Midbrain (tissue), 1 donor: Measurements from ENCODE around the gene PLEKHM2.

Experiments used
- DNase-seq: peaks from one replicate; lab custom pipeline; 2025; lab: John Stamatoyannopoulos, UW

PLEKHM2 gene

GRCh38 chr1:15758953-15759661 is 75.0 kb downstream of the PLEKHM2 start:
- no peak for DNase-seq

DNA sequence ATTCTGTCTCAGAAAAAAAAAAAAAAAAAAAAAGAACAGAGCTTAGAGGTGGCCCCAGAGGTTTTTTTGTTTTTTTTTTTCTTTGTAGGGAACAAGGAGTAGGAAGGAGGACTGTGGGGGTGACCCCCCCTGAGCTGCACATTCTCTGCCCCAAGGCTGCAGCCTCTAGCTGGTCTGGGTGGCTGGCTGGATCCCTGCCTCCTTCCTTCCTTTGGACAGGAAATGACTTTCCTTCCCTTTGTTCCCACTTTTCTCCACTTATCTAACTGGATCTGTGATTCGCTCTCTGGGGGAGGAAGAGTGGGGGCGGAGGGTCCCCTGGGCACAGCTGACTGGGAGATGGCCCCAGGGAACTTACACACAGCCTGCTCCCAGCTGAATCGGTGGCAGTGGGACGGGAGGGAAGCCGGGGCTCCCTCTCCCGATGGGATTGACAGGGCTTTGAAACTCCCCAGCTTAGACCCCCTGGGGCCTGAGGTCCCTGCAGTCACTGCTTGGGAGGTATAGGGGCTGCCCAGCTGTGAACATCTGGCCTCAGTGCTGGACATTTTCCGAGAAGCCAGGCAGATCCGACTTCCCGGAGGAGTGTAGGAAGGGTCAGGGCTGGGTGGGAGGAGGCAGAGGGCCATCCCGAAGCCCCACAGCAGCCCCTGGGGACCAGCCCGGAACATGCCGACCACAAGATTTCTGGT is 76.5 kb downstream of the PLEKHM2 start:
- no peak for DNase-seq

DNA sequence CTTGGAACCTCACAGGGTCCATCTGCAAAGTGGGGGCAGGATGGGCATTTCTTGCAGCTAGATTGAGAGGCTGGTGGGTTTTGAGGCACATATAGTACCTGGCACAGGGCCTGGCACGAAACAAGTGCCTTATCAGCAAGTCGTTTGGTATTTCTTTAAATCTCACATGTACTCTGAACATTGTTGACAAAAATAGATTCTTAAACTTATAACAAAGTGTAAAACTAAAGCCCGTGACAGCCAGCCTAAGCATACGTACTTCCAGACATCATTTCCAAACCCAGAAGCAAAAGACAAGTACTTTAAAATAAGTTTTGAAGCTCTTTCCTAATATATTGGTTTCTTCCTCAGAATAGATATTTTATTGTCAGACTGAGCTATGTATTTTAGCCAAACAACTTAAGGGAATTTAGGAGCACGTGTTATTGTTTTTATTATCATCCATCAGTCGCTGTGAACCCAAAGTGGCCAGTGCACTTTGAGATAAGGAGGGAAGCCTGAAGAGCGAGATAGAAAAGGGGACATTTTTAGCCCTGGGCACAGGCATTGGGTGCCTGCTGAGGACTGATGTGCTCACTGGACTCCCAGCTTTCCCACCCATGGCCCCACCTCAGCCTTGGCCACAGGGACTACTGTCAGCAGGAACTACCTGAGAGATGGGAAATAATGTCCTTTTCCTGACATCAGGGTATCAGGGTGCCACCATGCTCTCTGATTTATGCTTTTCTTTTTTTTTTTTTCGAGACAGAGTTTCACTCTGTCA is 77.4 kb downstream of the PLEKHM2 start:
- DNase-seq = no peak

GRCh38 chr1:15762546-15762945 is 78.4 kb downstream of the PLEKHM2 start:
- DNase-seq = no peak

DNA sequence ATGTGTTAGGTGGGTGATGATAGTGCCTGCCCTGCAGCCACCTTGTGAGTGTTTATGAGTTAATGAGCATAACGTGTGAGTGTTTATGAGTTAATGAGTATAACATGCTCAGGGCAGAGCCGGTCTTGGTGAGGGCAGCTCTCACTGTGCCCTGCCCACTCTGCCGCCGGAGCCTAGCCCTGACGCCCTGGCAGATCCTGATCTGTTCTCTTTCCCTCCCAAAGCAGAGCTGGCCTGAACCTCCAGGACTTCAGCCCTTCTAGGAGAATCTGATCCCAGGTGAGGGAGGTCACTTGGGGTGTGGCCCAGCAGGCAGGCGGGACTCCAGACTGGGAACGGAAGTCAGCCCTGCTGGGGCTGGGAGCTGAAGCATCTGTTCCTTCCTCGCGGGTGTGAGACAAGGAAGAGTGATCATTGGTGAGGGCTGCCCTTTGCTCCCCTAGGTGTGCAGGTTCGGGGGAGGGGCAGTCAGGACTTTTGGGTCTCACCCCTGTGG is 80.2 kb downstream of the PLEKHM2 start:
- DNase-seq = no peak

DNA sequence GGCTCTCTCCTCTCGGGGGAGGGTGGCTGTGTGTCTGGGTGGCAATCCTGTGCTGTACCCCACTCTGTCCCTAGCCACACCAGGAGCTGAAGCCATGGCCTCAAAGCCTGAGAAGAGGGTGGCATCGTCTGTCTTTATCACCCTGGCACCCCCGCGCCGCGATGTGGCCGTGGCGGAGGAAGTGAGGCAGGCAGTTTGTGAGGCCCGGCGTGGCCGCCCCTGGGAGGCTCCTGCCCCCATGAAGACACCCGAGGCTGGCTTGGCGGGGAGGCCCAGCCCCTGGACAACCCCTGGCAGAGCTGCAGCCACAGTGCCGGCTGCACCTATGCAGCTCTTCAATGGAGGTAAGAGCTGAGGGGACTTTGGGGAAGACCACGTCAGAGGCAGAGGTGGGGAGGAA is 80.8 kb downstream of the PLEKHM2 start:
- DNase-seq = no peak

DNA sequence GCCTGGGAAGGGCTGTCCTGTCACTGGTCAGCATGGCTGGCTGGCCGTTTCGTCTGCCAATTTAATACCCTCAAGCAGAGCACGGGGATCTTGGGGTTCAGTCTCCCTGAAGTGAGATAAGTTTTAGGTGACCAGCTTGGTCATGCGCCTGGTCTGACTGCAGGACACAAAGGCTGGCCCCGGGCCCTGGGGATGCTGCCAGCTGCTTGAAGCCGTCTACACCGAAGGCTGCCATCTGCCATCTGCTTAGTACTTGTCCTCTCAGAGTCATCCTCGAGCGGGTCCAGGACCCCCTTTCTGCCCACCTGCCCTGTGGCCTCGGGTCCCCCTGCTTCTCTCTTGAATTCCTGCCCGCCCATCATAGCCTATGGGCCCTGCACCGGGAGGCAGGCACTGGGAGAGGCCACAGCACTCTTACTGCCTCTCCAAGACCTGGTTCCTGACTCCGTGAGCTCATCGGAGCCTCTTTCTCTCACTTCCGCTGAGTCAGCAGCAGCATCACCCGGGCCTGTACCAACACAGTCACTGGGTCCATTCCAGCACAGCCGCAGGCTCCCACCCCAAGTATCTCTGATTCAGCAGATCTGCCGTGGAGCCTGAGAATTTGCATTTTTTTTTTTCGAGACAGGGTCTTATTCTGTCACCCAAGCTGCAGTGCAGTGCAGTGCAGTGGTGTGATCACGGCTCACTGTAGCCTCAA is 81.5 kb downstream of the PLEKHM2 start:
- DNase-seq = no peak

GRCh38 chr1:15767941-15768340 is 83.8 kb downstream of the PLEKHM2 start:
- DNase-seq = no peak

- DNase-seq = no peak
Observed at GRCh38 chr1:15768388-15768787, 84.3 kb downstream of the PLEKHM2 start.

GRCh38 chr1:15770313-15770962 is 86.3 kb downstream of the PLEKHM2 start:
- DNase-seq = no peak

DNA sequence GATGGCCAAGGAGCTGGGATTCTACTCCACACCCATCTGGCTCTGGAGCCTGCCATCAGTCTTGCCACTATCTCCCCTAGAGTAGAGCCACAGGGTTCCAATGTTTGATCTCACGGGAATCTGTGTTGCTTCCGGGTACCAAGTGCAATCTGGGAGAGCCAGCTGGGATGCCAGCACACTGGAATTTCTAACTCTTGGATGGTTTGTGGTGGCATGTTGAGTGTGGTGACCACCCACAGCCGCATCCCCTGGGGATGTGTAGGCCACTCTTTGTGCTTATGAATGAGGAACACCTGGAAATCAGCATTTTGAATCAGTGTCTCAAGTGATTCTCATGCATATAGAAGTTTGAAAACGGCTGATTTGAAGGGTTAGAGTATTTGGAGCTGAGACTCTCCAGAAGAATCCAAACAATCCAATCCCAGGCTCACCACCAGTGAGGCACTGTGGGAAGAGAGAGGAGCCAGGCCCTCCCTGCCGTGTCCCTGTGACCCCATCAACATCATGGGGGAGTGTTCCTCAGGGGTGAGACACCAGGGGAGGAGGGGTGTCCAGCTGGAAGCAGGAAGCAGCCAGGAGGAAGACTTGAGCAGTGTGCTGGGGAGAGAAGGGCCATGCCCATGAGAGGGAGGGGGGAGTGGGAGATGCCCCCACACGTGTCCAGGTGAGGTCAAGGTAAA is 87.9 kb downstream of the PLEKHM2 start:
- DNase-seq = no peak

DNA sequence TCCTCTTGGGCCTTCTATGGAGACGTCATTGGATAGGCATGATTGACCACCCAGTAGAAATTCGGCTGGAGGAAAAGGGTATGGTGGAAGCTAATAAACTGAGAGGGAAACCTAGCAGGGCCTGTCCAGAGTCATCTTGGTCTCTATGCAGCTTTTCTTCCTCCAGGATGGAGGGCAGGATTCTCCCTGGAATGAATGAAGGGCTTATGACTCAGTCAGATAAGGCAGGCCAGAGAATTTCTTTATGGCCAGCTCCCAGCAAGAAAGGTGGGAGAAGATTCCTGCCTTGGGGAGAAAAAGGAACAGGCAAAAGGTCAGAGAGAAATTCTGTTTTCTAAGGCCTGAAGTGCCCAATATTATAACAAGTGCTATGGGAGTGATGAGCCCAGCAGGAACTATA is 91.6 kb downstream of the PLEKHM2 start:
- DNase-seq = no peak

DNA sequence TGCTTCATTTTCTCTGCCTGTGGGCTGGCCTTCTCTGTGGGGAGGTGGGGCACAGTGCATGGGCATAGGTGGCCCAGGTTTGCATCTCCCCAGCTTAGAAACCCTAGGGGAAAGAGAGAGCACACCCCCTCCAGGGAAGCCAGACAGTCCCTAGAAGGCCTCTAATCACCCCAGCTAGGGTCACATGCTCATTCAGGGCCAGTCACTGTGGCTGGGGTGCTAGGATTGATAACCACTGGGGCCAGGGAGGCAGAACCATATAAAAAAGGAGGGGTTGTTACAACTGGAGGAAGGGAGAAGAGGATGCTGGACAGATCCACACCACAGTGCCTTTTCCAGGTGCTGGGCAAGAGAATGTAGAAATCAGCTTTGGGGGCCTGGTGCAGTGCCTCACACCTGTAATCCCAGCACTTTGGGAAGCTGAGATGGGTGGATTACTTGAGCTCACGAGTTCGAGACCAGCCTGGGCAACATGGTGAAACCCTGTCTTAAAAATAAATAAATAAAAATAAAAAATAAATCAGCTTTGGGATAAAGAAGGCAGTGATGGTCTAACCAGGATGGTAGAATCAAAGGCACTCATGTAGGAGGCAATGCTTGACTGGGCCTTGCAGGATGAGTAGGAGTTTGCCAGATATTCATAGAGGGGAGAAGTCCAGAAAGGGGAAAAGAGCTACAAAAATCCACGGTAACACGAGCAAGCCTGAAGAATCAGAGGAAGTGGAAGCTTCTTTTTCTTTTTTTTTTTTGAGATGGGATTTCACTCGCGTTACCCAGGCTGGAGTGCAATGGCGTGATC is 94.0 kb downstream of the PLEKHM2 start:
- DNase-seq = no peak
